ENCODE data around the gene PKP4.

The PKP4 gene

GRCh38 chr2:158482594-158482993 is 25.8 kb downstream of the PKP4 start:
- H3K36me3 Mint-ChIP-seq = peaks cover 4% of the 10 kb centered on the region
- peaks cover 7% of the 10 kb centered on the region for H3K4me1 Mint-ChIP-seq
- no peak overlapping the region for H3K27ac Mint-ChIP-seq
- DNase-seq = no peak
- no peaks in the 10 kb centered on the region for H3K27me3 Mint-ChIP-seq
- no peaks in the 10 kb centered on the region for H3K9me3 Mint-ChIP-seq
- no peak overlapping the region for H3K4me3 Mint-ChIP-seq
- CTCF ChIA-PET = no interaction called here

GRCh38 chr2:158484892-158485556 is 28.3 kb downstream of the PKP4 start:
- no peak overlapping the region for H3K27ac Mint-ChIP-seq
- no peak for DNase-seq
- CTCF ChIA-PET = no interaction called here
- no peaks in the 10 kb centered on the region for H3K4me1 Mint-ChIP-seq
- no peaks in the 10 kb centered on the region for H3K27me3 Mint-ChIP-seq
- H3K36me3 Mint-ChIP-seq = peaks cover 1% of the 10 kb centered on the region
- no peaks in the 10 kb centered on the region for H3K9me3 Mint-ChIP-seq
- H3K4me3 Mint-ChIP-seq = no peak overlapping the region

GRCh38 chr2:158486150-158486969 is 29.6 kb downstream of the PKP4 start:
- H3K4me1 Mint-ChIP-seq = no peaks in the 10 kb centered on the region

GRCh38 chr2:158486970-158487325 is 30.2 kb downstream of the PKP4 start:
- Mint-ChIP-seq H3K9me3 (no peaks in the 10 kb centered on the region), H3K4me1 (no peaks in the 10 kb centered on the region)
- no peak for DNase-seq

More at GRCh38 chr2:158486150-158486969, 29.6 kb downstream of the PKP4 start:
- DNase-seq = no peak
- no peaks in the 10 kb centered on the region for H3K27me3 Mint-ChIP-seq
- H3K27ac Mint-ChIP-seq = no peak overlapping the region
- no peaks in the 10 kb centered on the region for H3K36me3 Mint-ChIP-seq
- no peak overlapping the region for H3K4me3 Mint-ChIP-seq
- CTCF ChIA-PET = no interaction called here
- H3K9me3 Mint-ChIP-seq = no peaks in the 10 kb centered on the region

GRCh38 chr2:158487419-158487818 is 30.7 kb downstream of the PKP4 start:
- CTCF ChIA-PET = no interaction called here
- no peaks in the 10 kb centered on the region for H3K36me3 Mint-ChIP-seq
- H3K4me3 Mint-ChIP-seq = no peak overlapping the region
- no peaks in the 10 kb centered on the region for H3K4me1 Mint-ChIP-seq
- H3K27me3 Mint-ChIP-seq = no peaks in the 10 kb centered on the region
- no peak overlapping the region for H3K27ac Mint-ChIP-seq
- H3K9me3 Mint-ChIP-seq = no peaks in the 10 kb centered on the region
- DNase-seq = no peak

More at GRCh38 chr2:158486970-158487325, 30.2 kb downstream of the PKP4 start:
- Mint-ChIP-seq H3K27ac (no peak overlapping the region), H3K36me3 (no peaks in the 10 kb centered on the region), H3K27me3 (no peaks in the 10 kb centered on the region), H3K4me3 (no peak overlapping the region)
- CTCF ChIA-PET = no interaction called here

- CTCF ChIA-PET = no interaction called here
Observed at GRCh38 chr2:158488442-158489216, 31.9 kb downstream of the PKP4 start.

GRCh38 chr2:158489366-158490112 is 32.8 kb downstream of the PKP4 start:
- no peaks in the 10 kb centered on the region for H3K9me3 Mint-ChIP-seq
- H3K4me1 Mint-ChIP-seq = no peaks in the 10 kb centered on the region
- H3K27me3 Mint-ChIP-seq = no peaks in the 10 kb centered on the region
- H3K4me3 Mint-ChIP-seq = no peak overlapping the region
- H3K27ac Mint-ChIP-seq = no peak overlapping the region
- DNase-seq = no peak
- CTCF ChIA-PET = no interaction called here
- H3K36me3 Mint-ChIP-seq = no peaks in the 10 kb centered on the region

More at GRCh38 chr2:158488442-158489216, 31.9 kb downstream of the PKP4 start:
- Mint-ChIP-seq H3K4me1 (no peaks in the 10 kb centered on the region), H3K4me3 (no peak overlapping the region), H3K27ac (no peak overlapping the region), H3K36me3 (no peaks in the 10 kb centered on the region), H3K9me3 (no peaks in the 10 kb centered on the region), H3K27me3 (no peaks in the 10 kb centered on the region)
- DNase-seq = no peak

- no peaks in the 10 kb centered on the region for H3K4me1 Mint-ChIP-seq
- H3K4me3 Mint-ChIP-seq = no peak overlapping the region
- DNase-seq = no peak
- H3K27ac Mint-ChIP-seq = no peak overlapping the region
- H3K9me3 Mint-ChIP-seq = no peaks in the 10 kb centered on the region
- no peaks in the 10 kb centered on the region for H3K27me3 Mint-ChIP-seq
- CTCF ChIA-PET = no interaction called here
- H3K36me3 Mint-ChIP-seq = no peaks in the 10 kb centered on the region
Observed at GRCh38 chr2:158491072-158491471, 34.3 kb downstream of the PKP4 start.

- H3K27ac Mint-ChIP-seq = no peak overlapping the region
- no peaks in the 10 kb centered on the region for H3K9me3 Mint-ChIP-seq
- CTCF ChIA-PET = interaction anchor here (0.6 kb wide), 1 partner anchor 599 kb away, joined by 4 read pairs; no protein-coding TSS in a partner anchor
- no peak overlapping the region for H3K4me3 Mint-ChIP-seq
- no peak for DNase-seq
- H3K36me3 Mint-ChIP-seq = no peaks in the 10 kb centered on the region
- no peaks in the 10 kb centered on the region for H3K4me1 Mint-ChIP-seq
- H3K27me3 Mint-ChIP-seq = no peaks in the 10 kb centered on the region
Observed at GRCh38 chr2:158493458-158493857, 36.7 kb downstream of the PKP4 start.

- H3K4me1 Mint-ChIP-seq = no peaks in the 10 kb centered on the region
- no peak overlapping the region for H3K27ac Mint-ChIP-seq
- no peak for DNase-seq
- CTCF ChIA-PET = no interaction called here
- no peak overlapping the region for H3K4me3 Mint-ChIP-seq
- no peaks in the 10 kb centered on the region for H3K27me3 Mint-ChIP-seq
- H3K36me3 Mint-ChIP-seq = no peaks in the 10 kb centered on the region
- no peaks in the 10 kb centered on the region for H3K9me3 Mint-ChIP-seq
Observed at GRCh38 chr2:158495175-158495574, 38.4 kb downstream of the PKP4 start.

GRCh38 chr2:158496986-158497385 is 40.2 kb downstream of the PKP4 start:
- no peaks in the 10 kb centered on the region for H3K27me3 Mint-ChIP-seq
- H3K9me3 Mint-ChIP-seq = no peaks in the 10 kb centered on the region
- H3K4me1 Mint-ChIP-seq = no peaks in the 10 kb centered on the region
- no peak for DNase-seq
- CTCF ChIA-PET = no interaction called here
- H3K36me3 Mint-ChIP-seq = peaks cover 3% of the 10 kb centered on the region
- no peak overlapping the region for H3K27ac Mint-ChIP-seq
- no peak overlapping the region for H3K4me3 Mint-ChIP-seq

GRCh38 chr2:158497486-158497885 is 40.7 kb downstream of the PKP4 start:
- H3K36me3 Mint-ChIP-seq = peaks cover 3% of the 10 kb centered on the region
- no peaks in the 10 kb centered on the region for H3K4me1 Mint-ChIP-seq
- CTCF ChIA-PET = no interaction called here
- H3K27ac Mint-ChIP-seq = no peak overlapping the region
- no peaks in the 10 kb centered on the region for H3K27me3 Mint-ChIP-seq
- DNase-seq = no peak
- no peak overlapping the region for H3K4me3 Mint-ChIP-seq
- H3K9me3 Mint-ChIP-seq = no peaks in the 10 kb centered on the region

GRCh38 chr2:158498043-158498748 is 41.4 kb downstream of the PKP4 start:
- H3K27ac Mint-ChIP-seq = no peak overlapping the region
- DNase-seq = no peak
- H3K27me3 Mint-ChIP-seq = no peaks in the 10 kb centered on the region
- H3K4me1 Mint-ChIP-seq = no peaks in the 10 kb centered on the region
- CTCF ChIA-PET = no interaction called here
- H3K36me3 Mint-ChIP-seq = peaks cover 3% of the 10 kb centered on the region
- no peak overlapping the region for H3K4me3 Mint-ChIP-seq
- H3K9me3 Mint-ChIP-seq = no peaks in the 10 kb centered on the region

GRCh38 chr2:158498749-158499136 is 42.0 kb downstream of the PKP4 start:
- Mint-ChIP-seq H3K27me3 (no peaks in the 10 kb centered on the region), H3K4me1 (no peaks in the 10 kb centered on the region), H3K36me3 (peaks cover 3% of the 10 kb centered on the region), H3K4me3 (no peak overlapping the region), H3K27ac (no peak overlapping the region), H3K9me3 (no peaks in the 10 kb centered on the region)
- CTCF ChIA-PET = no interaction called here
- DNase-seq = no peak

Measured in activated naive CD4-positive, alpha-beta T cell treated with anti-CD3 and anti-CD28 coated beads, Interleukin-2, amount 10 ng/mL, durations not matched to agents 7 days and 5 days (primary cell).